ENCODE results near the gene PLXND1.

The PLXND1 gene

DNA sequence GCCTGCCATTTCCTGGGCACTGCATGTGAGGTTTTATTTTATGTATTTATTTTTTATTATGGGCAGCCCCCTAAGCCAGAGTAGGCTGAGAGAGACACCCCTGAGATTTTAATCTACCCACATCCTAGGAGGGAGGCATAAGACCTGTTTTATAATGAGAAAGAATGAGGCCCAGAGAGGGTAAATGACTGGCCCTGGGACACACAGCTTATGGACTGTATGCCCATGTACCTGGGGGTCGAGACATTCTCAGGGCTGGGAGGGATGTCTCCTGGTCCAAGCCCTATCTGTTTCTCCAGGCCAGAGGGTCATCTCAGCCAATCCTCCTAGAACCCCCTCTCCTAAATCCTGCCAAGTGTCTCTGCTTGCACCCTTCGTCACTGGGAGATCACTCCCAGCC, 6.1 kb downstream of the PLXND1 start:
- DNase-seq = no peak

DNA sequence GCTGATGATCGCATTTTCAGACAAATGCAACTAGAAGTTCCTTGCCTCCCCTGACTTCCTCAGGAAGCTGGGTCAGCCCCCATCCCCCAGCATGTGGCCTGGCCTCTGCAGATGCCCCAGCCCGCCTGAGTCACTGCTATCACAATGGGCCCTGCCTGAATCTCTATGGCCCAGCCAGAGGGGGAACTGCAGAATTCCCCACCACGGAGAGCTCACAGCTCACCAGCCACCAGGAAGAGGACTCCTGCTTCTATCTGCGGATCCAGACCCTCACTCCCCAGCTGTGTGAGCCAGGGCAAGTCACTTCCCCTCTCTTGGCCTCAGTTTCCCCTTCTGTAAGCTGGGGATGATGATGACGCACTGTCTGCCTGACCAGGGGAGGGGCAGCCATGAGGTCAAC, 6.9 kb downstream of the PLXND1 start:
- no peak for DNase-seq

DNA sequence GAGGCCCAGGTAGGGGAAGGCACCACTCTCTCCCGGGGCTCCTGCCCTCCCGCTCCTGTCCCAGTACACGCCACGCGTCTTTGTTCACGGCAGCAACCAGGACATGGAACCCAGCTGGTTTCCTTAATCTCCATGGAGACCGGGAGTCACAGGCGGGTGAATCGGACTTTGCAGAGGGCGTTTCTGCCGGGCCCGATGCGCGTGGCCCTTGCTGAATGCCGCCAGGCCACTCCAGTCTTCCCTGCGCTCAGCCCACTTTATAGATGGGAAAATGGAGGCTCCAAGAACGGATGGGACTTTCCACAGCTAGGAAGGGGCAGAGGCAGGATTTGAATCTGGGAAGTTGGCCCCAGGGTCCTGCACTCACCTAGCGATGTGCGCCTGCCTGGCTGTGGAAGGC, 7.4 kb downstream of the PLXND1 start:
- DNase-seq = no peak

DNA sequence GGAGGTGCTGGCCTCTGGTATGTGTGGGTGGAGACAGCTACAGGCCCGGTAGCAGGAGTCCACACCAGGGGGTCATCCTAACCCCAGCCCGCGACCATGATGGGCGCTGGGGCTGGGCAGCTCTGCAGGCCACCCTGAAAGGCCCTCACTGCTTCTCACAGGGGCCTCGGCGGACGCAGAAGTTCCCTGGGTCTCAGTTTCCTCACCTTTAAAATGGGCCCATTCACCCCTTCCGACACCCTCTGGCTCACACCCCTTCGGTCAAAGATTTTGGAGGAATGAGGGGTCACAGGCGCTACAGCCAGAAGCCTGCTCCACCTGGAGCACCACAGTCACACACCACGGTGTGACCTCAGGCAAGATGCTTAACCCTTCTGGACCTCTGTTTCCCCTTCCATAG, 8.0 kb downstream of the PLXND1 start:
- DNase-seq = no peak

DNA sequence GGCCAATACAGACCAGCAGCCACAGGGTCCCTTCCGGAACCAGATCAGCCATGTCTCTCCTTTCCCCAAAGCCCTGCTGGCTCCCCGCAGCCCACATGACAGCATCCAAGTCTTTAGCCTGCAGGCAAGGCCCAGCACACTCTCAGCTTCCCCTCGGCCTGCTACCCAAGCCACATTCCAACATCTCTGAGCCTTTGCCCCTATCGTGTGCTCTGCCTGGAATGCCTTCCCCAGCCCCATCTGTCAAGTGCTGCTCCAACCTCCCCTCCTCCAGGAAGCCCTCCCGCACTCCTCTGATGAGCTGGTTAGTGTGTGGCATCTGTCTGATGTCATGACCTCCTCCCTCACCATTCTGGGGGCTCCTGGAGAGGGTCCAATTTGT, 8.5 kb downstream of the PLXND1 start:
- DNase-seq = no peak

DNA sequence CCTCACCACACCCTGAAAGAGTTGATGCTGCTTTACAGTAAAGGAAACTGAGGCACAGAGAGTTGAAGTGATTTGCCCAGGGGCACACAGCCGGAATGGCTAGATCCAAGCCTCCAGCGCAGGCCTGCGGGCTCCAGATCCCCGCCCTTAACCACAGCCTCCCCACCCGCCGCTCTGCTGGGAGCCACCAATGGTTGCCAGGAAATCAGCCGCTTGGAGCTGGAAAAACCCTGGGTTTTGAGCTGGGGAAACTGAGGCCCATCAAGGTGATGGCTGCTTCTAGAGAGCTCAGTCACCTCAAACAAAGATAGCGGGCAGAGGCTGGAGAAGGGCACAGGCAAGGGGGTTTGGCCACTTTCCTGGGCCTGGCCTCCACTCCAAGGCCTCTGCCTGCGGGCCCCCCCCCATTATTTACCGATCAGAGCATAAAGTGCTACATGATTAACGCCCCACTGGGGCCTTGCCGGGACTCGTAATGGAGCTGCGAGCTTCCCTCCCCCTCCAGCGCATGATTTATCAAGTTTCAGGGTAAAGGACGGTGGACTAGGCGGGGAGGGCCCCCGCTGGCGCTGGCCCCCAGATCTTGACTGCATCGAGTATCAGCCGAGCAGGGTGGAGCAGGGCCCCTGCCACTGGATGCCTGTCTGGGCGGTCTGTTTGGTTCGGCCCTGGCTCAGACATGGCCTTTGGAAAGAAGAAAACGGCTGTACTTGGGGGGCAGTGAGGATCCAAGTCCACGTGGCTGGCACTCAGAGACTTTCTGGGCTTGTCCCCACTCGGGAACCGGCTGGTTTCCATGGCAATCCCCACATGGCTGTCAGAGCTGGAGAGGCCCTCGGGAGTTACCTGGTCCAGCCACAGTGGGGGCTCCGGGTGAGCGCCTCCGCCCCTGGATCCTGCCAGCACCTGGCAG, 9.1 kb downstream of the PLXND1 start:
- no peak for DNase-seq

DNA sequence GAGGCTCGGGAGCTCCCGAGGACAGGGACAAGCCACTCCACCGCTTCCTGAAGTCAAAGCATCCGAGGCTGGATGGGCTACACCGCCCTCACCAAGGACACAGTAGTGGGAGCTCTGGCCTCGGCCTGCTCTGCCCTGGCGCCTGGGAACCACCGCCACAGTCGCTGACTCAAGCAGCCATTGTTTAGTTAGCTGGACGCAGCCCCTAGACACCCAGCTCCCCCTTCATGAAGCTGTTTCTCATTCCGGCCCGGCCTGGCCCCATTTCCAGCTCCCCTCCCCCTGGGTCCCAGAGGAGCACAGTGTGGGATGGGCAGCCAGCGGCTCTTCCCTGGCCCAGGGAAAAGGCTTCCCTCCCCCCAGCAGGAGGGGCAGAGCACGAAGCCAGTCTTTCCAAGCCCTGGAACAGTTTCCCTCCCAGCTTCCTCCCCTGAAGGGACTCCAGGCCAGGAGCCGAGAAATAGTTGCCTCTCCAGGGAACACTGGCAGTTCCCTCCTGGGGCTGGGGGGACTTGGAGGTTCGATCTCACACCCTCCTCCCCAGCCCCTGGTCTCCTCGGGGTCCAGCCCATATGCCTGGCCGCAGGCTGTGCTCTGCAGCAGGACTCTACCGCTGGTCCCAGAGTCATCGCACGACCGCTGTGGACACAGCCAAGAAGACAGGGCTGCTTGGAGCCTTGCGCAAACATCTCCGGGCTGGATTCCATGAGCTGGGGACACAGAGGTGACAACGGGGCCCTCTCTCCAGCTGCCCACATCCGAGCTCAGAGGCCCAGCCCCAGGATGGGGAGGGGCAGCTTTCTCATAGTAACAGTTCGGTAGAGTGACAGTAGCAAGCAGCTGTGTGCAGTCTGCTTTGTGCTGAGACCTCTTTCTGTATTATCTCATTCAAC, 10.0 kb downstream of the PLXND1 start:
- no peak for DNase-seq

DNA sequence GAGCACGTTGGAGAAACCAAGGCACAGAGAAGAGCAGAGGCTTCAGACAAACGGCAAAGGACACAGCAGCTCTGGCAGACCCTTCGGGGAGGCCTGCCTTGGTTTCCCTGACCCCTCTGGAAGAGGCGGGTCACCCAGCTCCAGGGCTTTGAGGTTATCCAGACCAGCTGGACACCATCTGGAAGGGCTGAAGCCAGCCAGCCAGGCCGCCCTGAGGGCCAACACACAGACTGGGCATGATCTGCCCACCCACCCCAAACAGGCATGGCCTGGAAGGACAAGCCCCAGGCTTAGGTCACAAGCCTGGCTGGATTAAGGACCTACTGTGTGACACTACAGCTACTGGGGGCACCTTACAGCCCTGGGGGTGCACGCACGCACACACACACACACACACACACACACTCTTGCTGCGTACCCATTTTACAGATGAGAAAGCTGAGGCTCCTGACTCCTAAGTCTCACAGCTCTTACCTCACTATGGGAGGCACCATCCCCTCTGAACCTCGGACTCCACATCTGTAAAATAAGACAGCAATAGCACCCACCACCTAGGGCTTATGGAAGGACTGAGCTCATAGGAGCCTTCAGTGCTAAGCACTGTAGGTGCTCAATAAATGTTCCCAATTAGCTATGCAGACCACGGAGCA, 10.8 kb downstream of the PLXND1 start:
- DNase-seq = no peak

DNA sequence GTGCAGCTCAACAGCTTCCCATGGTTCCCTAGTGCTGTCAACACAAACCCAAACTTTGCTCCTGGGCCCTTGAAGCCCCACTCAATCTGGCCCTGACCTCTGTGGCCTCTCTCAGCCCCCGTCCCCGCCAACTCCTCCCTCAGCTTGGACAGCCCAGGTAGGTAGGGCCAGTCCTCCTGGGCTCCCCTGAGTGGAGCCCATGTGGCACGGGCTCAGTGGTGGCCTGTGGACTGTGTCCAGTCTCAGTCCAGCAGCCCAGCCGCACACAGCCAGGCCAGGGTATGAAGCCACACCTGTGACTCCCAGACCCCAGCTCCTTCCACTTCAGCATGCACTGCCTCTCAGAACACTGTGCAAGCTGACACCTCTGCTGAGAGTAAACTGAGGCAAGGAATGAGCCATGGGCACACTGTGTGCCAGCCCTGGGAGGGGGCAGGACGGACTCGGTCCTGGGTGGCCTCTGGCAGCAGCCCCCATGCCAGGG, 11.5 kb downstream of the PLXND1 start:
- no peak for DNase-seq

DNA sequence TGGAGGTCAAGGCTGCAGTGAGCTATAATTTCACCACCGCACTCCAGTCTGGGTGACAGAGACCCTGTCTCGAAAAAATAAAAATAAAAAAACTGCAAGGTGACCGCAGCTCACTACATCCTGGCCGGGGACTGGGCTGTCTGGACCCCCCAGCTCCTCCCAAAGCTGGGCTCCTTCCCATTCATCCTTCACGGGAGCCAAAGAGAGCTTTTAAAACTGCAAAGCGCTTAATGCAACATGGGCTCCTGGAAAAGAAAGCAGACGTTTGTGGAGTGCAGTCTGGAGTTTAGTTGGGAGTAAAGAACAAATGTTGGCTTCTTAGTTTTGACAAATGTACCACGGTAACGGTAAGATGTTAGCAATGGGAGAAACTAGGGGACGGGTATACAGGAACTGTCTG, 12.1 kb downstream of the PLXND1 start:
- DNase-seq = no peak

DNA sequence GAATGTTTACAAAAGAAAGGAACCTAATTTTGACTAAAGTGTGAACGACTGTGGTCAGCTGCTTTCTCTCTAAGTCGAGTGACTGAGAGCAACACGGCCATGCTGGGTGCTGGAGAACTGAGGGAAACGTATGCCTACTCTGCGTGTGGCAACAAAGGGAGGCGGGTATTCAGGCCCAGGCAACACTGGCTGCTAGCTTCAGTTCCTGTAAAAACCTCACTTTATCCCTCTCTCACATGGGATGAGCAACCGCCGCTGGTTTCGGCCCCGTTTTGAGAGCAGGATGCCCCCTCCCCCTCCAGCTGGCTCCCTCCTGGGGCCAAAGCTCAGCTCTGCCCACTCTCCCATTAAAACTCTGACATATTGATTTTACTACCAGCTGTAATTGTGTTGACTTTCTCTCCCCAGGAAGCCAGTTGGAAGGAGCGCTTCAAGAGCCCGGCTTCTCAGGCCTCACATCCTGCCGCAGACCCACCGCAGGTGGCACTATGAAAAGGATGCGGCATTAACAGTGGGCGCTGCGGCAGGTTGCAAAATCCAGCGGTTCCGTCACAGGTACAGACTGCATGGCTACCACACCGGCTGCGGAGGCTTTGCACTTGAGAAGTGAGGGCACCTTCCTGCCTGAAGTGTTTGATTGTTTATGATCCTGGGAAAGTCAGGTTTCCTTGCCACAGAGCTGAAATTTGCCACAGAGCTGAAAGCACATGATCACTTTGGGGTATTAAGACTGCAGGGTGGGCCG, 12.7 kb downstream of the PLXND1 start:
- DNase-seq = no peak

DNA sequence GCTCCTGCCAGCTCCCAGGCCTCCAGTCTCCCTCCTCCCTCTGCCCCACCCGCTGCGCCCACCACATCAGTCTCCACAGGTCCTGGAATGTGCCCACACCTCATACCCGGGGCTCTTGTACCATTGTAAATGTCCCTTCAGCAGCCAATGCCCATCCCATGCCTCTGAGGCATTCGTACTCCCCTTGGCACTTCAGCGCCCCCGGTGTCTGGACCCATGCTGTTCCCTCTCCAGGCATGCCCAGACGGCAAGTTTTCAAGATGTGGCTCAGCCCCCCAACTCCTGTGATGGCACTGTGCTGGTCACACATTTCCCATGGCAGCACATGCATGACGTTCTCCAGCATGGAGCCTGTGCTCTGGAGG, 13.3 kb downstream of the PLXND1 start:
- no peak for DNase-seq

DNA sequence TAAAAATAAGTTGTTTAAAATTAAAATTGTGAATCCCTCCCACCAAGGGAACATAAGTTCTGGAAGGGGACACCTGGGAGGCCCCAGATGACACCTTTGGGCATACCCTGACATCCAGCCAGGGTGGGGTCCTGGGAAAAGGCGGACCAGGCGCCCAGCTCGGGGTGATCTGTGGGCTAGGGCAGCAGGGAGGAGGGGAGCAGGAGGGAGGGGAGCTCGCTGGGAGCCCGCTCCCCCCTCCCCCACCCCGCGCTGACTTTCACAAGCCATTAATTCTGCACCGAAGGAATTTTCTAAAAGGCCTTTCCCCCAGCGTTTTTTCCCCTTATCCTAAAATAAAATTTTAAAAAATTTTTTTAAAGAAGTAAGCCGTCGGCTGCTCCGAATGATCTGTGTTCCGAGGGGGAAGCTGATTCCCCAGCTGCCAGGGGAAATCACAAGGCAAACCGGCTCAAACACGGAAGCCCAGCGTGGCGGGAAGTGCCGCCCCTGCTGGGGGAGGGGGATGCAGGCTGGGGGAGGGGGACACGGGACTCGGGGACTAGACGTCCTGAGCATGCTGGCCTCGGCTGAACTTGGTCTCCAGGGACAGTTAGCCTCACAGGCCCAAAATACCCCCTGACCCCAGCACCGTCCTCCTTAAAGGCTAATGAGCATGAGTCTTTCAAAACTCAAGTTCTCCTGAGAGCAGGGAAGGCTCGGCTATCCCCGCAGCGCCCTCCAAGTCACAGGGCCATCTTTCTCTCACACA, 13.9 kb downstream of the PLXND1 start:
- no peak for DNase-seq

DNA sequence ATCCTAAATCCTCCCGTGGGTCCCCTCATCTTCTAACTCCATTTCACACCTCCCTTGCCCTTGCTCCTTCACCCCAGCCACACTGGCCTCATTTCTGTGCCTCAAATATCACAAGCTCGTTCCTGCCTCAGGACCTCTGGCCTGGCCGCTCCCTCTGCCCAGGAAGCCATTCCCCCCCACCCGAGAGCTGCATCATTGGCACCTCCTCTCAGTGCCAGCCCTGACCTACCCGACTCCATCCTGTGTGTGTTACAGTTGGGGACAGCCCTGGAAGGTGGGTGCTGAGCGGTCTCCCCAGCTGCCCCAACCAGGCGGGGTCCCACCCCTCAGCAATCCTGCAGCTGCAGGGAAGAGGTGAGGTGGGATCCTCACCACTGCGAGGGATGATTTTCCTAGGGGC, 14.5 kb downstream of the PLXND1 start:
- no peak for DNase-seq

DNA sequence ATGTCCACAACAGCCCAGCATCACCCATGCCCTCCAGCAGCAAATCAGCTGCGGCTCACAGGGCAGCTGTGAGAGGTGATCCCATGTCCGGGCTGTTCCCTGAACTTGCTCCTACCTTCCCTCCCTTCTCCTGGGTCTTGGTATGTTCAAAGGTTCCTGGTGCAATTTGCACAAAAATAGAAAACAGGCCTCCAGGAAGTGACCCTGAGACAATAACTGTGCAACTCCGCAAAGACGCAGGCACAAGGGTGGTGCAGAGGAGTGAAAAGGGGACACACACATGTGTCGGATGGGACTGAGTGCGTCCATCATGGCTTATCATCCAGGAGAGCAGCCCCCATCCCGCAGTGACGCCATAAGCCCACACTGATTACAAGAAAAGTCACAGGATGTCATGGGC, 16.3 kb downstream of the PLXND1 start:
- DNase-seq = no peak

DNA sequence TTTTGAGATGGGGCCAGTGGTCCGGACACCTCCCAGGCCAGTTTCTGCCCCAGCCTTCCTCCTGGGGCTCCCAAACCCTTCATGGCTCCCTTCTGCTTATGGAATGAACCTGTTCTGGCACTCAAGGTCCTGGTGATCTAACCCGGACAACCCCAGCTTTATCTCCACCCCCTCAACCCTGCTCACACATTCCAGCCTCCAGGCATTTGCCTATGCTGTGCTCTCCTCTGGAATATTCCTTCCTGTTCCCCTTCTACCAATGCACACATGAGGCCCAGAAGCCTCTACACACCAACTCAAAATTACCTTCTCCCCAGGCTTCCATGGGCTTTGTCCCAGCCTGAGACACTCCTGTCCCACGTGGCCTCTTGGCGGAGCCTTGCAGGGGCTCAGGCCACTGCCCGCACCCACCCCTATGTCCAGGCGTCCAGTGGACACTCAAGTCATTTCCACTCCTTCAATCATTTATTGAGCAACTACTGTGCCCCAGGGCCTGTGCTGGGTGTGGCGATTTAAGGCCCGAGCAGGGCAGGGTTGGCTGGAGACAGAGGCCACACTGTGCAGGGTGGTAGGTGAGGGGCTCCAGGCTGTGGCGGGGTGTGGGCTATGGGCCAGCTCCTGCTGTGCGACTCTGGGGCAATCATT, 18.8 kb downstream of the PLXND1 start:
- DNase-seq = no peak

DNA sequence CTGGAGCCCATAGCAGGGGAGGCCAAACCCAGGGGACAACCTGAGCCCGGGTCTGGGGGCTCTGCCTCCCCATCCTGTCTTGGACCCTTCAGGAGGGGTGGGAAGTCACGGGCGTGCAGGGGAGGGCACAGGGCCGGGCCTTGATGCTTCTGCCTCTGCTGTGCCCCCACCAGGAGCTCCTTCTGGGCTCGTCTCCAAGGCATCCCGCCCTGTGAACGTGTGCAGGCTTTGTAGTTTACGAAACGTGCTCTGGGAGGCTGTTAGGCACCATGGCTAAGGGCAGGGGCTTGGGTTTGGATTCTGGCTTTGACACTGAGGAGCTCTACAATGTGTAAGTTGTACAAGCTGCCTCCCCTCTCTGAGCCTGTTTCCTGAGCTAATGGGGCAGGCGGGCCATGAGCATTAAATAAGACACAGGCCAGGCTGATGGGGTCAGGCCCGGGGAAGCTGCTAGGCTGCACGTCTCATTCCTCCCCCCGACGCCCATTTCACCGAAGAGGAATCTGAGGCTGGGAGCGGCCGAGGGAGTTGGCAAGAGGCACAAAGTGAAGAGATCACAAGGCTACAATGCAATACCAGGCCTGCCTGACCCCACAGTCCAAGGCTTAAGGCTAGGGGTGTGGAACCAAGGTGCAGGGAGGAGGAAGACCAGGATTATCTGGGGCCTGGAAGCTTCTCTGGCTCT, 19.6 kb downstream of the PLXND1 start:
- no peak for DNase-seq

DNA sequence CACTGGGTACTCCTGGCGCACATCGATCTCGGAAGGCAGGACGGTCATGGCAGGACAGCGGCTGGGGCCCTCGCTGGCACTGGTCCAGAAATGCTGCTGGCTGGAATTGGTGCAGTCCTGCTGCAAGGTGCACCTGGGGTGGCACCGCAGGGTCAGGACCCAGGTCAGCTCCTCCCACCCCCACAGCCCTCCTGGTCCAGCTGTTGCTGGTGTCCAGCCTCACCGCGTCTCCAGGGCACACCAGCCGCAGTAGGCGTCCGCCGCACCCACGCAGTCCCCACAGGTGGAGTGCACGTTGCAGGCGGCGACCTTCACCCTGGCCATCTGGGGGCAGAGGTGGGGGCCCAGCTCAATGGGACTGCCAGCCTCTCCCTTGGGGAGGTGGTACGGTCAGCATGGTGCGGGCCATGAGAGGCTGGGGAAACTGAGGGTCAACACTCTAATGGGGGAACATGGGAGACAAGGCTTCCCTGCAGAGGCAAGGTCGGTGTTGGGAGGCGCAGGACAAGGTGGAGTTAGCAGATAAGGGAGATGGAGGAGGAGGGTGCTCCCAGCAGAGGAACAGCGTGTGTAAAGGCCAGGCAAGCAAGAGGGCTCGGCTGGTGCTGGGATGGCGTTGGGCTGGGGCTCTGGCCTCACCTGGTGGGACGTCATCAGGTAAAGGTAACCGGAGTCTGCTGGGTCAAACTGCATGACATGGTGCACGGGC, 20.4 kb downstream of the PLXND1 start:
- DNase-seq = no peak

DNA sequence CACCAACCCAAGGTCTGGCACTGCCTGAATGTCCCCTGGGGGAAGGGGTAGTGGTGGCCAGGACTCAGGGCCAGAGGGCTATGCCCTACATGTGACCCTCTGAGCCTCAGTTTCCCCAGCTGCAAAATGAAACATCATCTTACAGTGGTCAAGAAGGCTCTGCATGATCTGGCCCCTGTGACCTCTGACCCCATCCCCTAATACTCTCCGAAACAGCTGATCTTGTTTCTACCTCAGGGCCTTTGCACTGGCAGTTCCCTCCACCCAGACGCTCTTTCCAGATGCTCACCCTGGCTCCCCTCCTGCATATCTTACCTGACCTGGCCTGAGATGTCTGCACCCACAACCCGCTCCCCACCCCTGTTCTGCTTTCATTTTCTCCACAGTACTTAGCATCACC, 21.8 kb downstream of the PLXND1 start:
- no peak for DNase-seq

DNA sequence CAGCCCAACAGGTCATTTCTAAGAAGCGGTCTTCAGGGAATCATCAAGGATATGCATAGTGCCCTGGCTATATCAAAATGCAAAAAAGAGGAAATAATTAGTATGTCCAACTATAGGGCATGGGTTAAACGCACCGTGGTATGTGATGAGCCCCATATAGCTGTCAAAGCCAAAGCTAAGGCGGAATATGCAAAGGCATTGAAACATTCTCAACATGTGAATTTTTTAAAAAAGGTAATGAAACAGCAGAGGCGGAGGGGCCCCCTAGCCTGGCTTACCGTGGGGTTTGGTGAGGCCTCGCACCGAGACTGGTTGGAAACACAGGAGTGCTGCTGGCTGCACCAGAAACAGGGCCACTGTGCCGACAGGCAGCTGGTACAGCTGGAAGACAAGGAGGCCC, 23.2 kb downstream of the PLXND1 start:
- no peak for DNase-seq
